Mucosa of rectum (tissue), 2 donors: ENCODE data around the gene ANKRD42.
"Not testable (repeated sequence)": the region's sequence is repeated elsewhere in the genome, so short reads cannot be mapped to it uniquely, and the experiment has no call there.

Experiments used
- H3K27ac ChIP-seq, 2 donors: one replicate each; pipeline ENCODE4 v1.7.0; 2013; ENCODE audit warnings: inconsistent platforms in 2 of 2, low read depth in 2 of 2, low read length in 2 of 2
- H3K27me3 ChIP-seq, 2 donors: one replicate each; pipeline ENCODE4 v1.7.0; 2013; ENCODE audit warnings: low read length in 2 of 2; ENCODE audit not compliant: control insufficient read depth in 2 of 2, insufficient read depth in 2 of 2
- H3K36me3 ChIP-seq, 2 donors: one replicate each; pipeline ENCODE4 v1.7.0; 2013; ENCODE audit warnings: low read length in 2 of 2; ENCODE audit not compliant: control insufficient read depth in 2 of 2, insufficient read depth in 2 of 2
- H3K4me1 ChIP-seq, 2 donors: one replicate each; pipeline ENCODE4 v1.7.0; 2013; ENCODE audit warnings: low read length in 2 of 2, mild to moderate bottlenecking in 1 of 2; ENCODE audit not compliant: control insufficient read depth in 2 of 2, insufficient read depth in 2 of 2
- H3K4me3 ChIP-seq, 2 donors: one replicate each; pipeline ENCODE4 v1.7.0; 2013; ENCODE audit warnings: low read length in 2 of 2
- H3K9ac ChIP-seq, 2 donors: one replicate each; pipeline ENCODE4 v1.7.0; 2013; ENCODE audit warnings: low read length in 2 of 2, low read depth in 1 of 2, mild to moderate bottlenecking in 1 of 2
- H3K9me3 ChIP-seq, 2 donors: one replicate each; pipeline ENCODE4 v1.7.0; 2013; ENCODE audit warnings: low read length in 2 of 2; ENCODE audit not compliant: control insufficient read depth in 2 of 2
- donor health status: healthy.
- donor health status: Normal muscosa, but diverticular disease.

Gene ANKRD42

DNA sequence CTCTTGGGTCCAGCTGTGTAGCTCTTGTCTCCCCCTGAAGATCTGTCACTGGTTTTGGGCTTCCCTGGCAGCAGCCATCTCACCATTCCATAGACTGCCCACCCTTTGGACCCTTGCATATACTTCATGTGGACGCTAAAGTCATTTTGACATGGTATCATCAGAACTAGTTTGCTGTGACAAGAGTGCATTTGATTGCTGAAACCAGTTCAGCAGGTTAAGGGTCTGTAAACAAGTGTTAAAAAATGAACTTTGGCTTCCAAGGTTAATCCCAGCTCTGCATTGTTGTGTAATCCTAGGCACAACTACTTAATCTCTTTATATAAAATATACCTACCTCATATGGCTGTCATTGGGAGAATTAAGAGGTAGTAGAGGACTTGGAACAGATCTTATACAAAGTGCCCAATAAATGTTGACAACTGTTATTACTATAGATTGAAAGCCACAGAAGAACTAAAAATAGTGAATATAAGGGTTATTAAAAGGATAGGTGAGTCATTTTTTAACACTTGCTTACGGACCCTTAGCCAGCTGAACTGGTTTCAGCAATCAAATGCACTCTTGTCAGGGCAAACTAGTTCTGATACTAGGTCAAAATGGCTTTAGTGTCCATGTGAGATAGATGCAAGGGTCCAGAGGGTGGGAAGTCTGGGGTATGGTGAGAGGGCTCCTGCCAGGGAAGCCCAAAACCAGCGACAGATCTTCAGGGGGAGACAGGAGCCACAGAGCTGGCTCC, 63.3 kb downstream of the ANKRD42 start:
- Histone ChIP-seq H3K9me3 (no peaks in the 10 kb centered on the region), H3K27me3 (no peaks in the 10 kb centered on the region), H3K36me3 (peaks cover 5 to 28% of the 10 kb centered on the region in 2 donors), H3K27ac (no peak overlapping the region), H3K9ac (no peak overlapping the region), H3K4me1 (no peaks in the 10 kb centered on the region), H3K4me3 (no peak overlapping the region)

DNA sequence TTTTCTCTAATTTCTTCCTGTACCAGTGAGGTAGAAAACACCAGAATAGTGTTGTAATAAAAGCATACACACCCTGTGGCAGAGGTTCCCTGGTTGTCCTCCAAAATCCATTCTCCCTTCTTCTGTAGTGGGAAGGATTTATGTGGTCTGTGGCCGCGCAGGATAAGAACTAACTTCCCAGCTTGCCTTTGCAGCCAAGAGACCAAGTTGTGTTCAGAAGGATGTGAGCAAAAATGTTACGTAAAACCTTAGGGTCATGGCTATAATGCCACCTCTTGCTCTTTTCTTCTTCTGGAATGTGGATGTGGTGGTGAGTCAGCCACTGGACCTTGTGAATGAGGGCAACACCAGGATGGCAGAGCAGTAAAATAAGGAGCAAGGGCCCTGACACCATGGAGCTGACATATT, 64.3 kb downstream of the ANKRD42 start:
- H3K27ac ChIP-seq: no peak overlapping the region
- no peaks in the 10 kb centered on the region for H3K9me3 ChIP-seq
- peaks cover 10 to 34% of the 10 kb centered on the region in 2 donors for H3K36me3 ChIP-seq

GRCh38 chr11:83259559-83259958, 66.0 kb downstream of the ANKRD42 start:
- H3K4me1 ChIP-seq: no peaks in the 10 kb centered on the region
- H3K36me3 ChIP-seq: peaks cover 21 to 46% of the 10 kb centered on the region in 2 donors
- no peak overlapping the region for H3K4me3 ChIP-seq

More for the DNA sequence above, 64.3 kb downstream of the ANKRD42 start:
- no peaks in the 10 kb centered on the region for H3K27me3 ChIP-seq
- no peak overlapping the region for H3K9ac ChIP-seq
- no peak overlapping the region for H3K4me3 ChIP-seq
- H3K4me1 ChIP-seq: no peaks in the 10 kb centered on the region

DNA sequence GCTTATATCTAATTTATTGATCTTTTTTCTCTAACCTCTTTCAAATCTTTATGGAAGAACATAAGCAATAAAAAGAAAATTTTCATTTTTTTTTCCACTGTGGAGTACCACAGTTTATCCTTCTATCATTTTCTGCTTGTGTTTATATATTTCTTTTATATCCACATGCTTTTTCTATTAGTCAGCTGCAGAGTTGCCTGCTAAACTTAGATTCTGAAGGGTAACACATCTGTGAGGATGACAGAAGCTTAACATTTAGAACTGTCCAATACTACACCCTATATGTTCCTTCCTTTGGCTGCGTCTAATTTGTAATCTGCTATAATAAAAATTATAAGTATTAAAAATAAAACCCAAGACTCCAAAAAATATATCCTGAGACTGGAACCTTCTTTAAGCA, 71.8 kb downstream of the ANKRD42 start:
- Histone ChIP-seq H3K9ac (no peak overlapping the region), H3K4me3 (no peak overlapping the region), H3K36me3 (peaks cover 35 to 39% of the 10 kb centered on the region in 2 donors), H3K27ac (no peak overlapping the region), H3K4me1 (no peaks in the 10 kb centered on the region), H3K9me3 (no peaks in the 10 kb centered on the region), H3K27me3 (no peaks in the 10 kb centered on the region)

More at GRCh38 chr11:83259559-83259958, 66.0 kb downstream of the ANKRD42 start:
- Histone ChIP-seq H3K27me3 (no peaks in the 10 kb centered on the region), H3K27ac (no peak overlapping the region), H3K9ac (no peak overlapping the region), H3K9me3 (no peaks in the 10 kb centered on the region)

GRCh38 chr11:83269080-83269479, 75.6 kb downstream of the ANKRD42 start:
- H3K27ac ChIP-seq: not testable (repeated sequence)

GRCh38 chr11:83271734-83272133, 78.2 kb downstream of the ANKRD42 start:
- H3K9ac ChIP-seq, H3K27me3 ChIP-seq, H3K9me3 ChIP-seq, H3K27ac ChIP-seq, H3K4me3 ChIP-seq, H3K4me1 ChIP-seq: not testable (repeated sequence)
- H3K36me3 ChIP-seq: peaks cover 25 to 36% of the 10 kb centered on the region in 2 donors

More at GRCh38 chr11:83269080-83269479, 75.6 kb downstream of the ANKRD42 start:
- not testable (repeated sequence) for H3K4me3 ChIP-seq, H3K27me3 ChIP-seq, H3K9me3 ChIP-seq, H3K9ac ChIP-seq, H3K4me1 ChIP-seq
- peaks cover 28 to 32% of the 10 kb centered on the region in 2 donors for H3K36me3 ChIP-seq

GRCh38 chr11:83272627-83273026, 79.1 kb downstream of the ANKRD42 start:
- Histone ChIP-seq H3K27ac (no peak overlapping the region), H3K4me3 (no peak overlapping the region), H3K36me3 (peaks cover 25 to 42% of the 10 kb centered on the region in 2 donors), H3K9me3 (no peaks in the 10 kb centered on the region), H3K9ac (no peak overlapping the region), H3K27me3 (no peaks in the 10 kb centered on the region), H3K4me1 (no peaks in the 10 kb centered on the region)

DNA sequence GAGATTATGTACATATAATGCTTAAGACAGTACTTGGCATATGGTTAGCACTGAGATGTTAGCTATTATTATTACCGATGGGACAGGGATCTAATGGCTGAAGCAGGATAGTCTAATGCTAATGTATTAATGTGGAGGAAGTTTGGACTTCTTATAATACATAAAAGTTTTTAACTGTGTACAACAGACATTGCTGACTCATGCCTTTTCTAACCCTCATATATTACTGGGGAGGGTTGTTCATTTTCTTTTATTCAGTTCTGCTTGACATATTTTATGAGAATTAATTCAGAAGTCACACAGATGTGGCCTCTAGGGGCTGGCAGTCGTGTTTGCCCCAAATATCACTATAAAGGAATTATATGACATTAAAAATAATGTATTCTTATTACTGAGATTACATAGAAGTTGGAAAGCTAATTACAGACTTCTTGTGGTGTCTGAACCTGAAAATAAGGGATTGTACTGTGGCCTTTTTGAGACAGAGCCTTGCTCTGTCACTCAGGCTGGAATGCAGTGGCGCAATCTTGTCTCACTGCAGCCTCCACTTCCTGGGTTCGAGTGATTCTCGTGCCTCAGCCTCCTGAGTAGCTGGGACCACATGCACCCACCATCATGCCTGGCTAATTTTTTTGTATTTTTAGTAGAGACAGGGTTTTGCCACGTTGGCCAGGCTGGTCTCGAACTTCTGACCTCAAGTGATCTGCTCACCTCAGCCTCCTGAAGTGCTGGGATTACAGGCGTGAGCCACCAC, 82.6 kb downstream of the ANKRD42 start:
- no peaks in the 10 kb centered on the region for H3K9me3 ChIP-seq
- peaks cover 30 to 54% of the 10 kb centered on the region in 2 donors for H3K36me3 ChIP-seq
- no peaks in the 10 kb centered on the region for H3K4me1 ChIP-seq
- no peak overlapping the region for H3K9ac ChIP-seq
- H3K4me3 ChIP-seq: no peak overlapping the region
- H3K27me3 ChIP-seq: no peaks in the 10 kb centered on the region
- H3K27ac ChIP-seq: no peak overlapping the region

- H3K4me1 ChIP-seq: peaks cover 0 to 6% of the 10 kb centered on the region in 2 donors
- no peak overlapping the region for H3K4me3 ChIP-seq
- H3K36me3 ChIP-seq: peaks cover 22 to 41% of the 10 kb centered on the region in 2 donors
- no peak overlapping the region for H3K27ac ChIP-seq
- H3K9me3 ChIP-seq: no peaks in the 10 kb centered on the region
- H3K27me3 ChIP-seq: no peaks in the 10 kb centered on the region
- no peak overlapping the region for H3K9ac ChIP-seq
Measured at GRCh38 chr11:83278351-83278750, 84.8 kb downstream of the ANKRD42 start.

DNA sequence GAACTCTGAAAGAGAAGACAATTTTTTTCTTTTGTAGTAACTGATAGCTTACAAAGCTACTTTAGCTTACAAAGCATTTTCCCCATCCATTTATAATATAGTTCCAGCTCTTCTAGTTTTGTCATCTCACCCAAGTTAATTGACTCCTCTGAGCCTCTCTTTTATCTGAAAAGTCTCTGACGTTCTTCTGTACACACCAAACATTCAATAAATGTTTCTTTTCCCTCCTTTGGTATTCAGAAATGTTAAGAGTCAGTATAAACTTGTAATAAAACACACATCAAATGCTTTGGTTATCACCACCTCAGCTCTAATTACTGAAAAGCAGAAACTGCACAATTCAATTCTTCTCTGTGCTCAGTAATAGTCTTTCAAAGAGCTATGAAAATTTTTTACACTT, 86.7 kb downstream of the ANKRD42 start:
- Histone ChIP-seq H3K27ac (no peak overlapping the region), H3K36me3 (peaks cover 5 to 26% of the 10 kb centered on the region in 2 donors), H3K4me3 (no peak overlapping the region), H3K4me1 (peaks cover 3 to 17% of the 10 kb centered on the region in 2 donors), H3K9ac (no peak overlapping the region), H3K27me3 (no peaks in the 10 kb centered on the region), H3K9me3 (no peaks in the 10 kb centered on the region)
